A673 (cell line): ENCODE results near the gene MYLK2. TPM values are rescaled to one million over a fixed set of nuclear protein-coding genes. Genes with fewer than 3 reads are reported as not detected.

ENCODE experiments used
- BruUV-seq: library from RNA; stranded (reverse); fragments of 400-500 nt; replicated peaks from 2 replicates; lab custom pipeline; 2021; lab: Mats Ljungman, UMichigan
- CTCF ChIA-PET: fragments of 300-600 bp; sonication (Branson Sonifier 250); formaldehyde crosslinking; loops from one replicate; lab custom pipeline; 2022; ENCODE audit warnings: antibody characterized with exemption; lab: Charles Lee
- POLR2A ChIA-PET: fragments of 300-600 bp; sonication (Branson Sonifier 250); formaldehyde crosslinking; loops from one replicate; lab custom pipeline; 2022; ENCODE audit warnings: antibody characterized with exemption; ENCODE audit not compliant: low non-redundant PET; lab: Charles Lee
- DNase-seq: peaks from one replicate; pipeline ENCODE4 v3.0.0-alpha.2; 2015; ENCODE audit warnings: low spot score
- H3K27ac ChIP-seq: fragments of 200-600 bp; sonication (generic); 2 replicates; pipeline ENCODE4 v1.5.1; 2016; ENCODE audit warnings: mixed run types, low read depth, mild to moderate bottlenecking, mixed read lengths, antibody characterized with exemption, low read length; ENCODE audit not compliant: poor library complexity, severe bottlenecking
- H3K27me3 ChIP-seq: fragments of 200-600 bp; sonication (generic); replicated peaks from 2 replicates; pipeline ENCODE4 v1.6.1; 2017; ENCODE audit warnings: mixed run types, low read depth, mild to moderate bottlenecking, mixed read lengths, antibody characterized with exemption, low read length; ENCODE audit not compliant: insufficient read depth, poor library complexity
- H3K36me3 ChIP-seq: fragments of 200-600 bp; sonication (generic); 2 replicates; pipeline ENCODE4 v1.6.1; 2016; ENCODE audit warnings: mixed run types, mild to moderate bottlenecking, mixed read lengths, antibody characterized with exemption, low read length; ENCODE audit not compliant: insufficient read depth, poor library complexity, severe bottlenecking
- H3K4me1 ChIP-seq: fragments of 200-600 bp; sonication (generic); 2 replicates; pipeline ENCODE4 v1.6.1; 2017; ENCODE audit warnings: mixed run types, mild to moderate bottlenecking, mixed read lengths, antibody characterized with exemption, low read length; ENCODE audit not compliant: insufficient read depth, poor library complexity, severe bottlenecking
- H3K4me3 ChIP-seq: fragments of 200-600 bp; sonication (generic); 2 replicates; pipeline ENCODE4 v1.5.1; 2016; ENCODE audit warnings: low read depth, mixed run types, mild to moderate bottlenecking, mixed read lengths, low read length; ENCODE audit not compliant: poor library complexity, severe bottlenecking
- H3K9me3 ChIP-seq: fragments of 200-600 bp; sonication (generic); 2 replicates; pipeline ENCODE4 v1.6.1; 2016; ENCODE audit warnings: mixed run types, low read depth, mild to moderate bottlenecking, mixed read lengths, antibody characterized with exemption, low read length; ENCODE audit not compliant: poor library complexity, severe bottlenecking
- EZH2 ChIP-seq: fragments of 200-600 bp; sonication (generic); IDR thresholded peaks from 2 replicates; pipeline ENCODE4 v1.6.1; 2017; ENCODE audit warnings: borderline replicate concordance, low read depth, mild to moderate bottlenecking, mixed read lengths, antibody characterized with exemption, low read length; ENCODE audit not compliant: poor library complexity, severe bottlenecking
- intact Hi-C: fragments of 100-400 bp; cut with micrococcal nuclease; formaldehyde crosslinking; loops from one replicate; pipeline ENCODE4 v1.10.0; 2022; ENCODE audit not compliant: unreplicated experiment
- total RNA-seq: library from RNA; stranded (reverse); gene quantifications from 2 replicates; pipeline ENCODE4 v1.2.3, GENCODE V29; 2021
- TF ChIP-seq, protein P1 (sequence below): fragments of 300-800, 200-600 bp; sonication (generic); conservative IDR thresholded peaks from 2 replicates; pipeline ENCODE4 v1.5.1; 2017; ENCODE audit warnings: low read depth, mild to moderate bottlenecking, antibody characterized with exemption, low read length, moderate library complexity, mixed read lengths

Gene MYLK2
- total RNA-seq, 1 experiment from 2014 or later: 1.3 TPM

DNA sequence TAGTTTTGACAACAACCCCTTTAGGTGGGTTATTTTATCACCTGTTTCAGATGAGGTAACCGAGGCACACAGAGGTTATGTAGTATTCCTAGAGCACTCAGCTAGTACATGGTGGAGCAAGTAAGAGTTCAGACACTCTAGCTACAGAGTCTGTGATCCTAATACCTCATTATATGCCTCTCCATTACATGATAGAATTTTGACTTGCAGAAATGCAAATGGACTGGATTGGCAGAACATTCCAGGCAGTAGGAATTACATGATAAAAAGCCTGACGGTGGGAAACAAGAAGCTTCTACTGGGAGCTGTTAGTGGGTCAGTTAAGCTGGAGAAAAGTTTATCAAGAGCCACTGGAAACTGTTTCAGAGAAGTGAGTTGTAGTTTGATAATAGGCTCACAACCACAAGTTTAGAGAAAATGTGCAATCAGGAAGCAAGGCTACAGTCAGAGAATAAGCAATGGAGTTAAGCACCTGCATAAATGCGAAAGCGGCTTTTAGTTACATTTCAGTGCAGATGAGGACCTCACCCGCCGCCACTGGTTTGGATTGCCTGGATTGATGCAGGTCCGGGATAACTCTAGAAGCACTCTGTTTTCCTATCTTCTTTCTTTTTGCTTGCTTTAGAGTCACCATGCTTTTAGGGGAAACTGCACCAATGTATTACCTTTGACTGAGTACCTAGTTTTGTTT, 34.7 kb upstream of the MYLK2 start:
- intact Hi-C loops: no loop called here
- H3K4me1 ChIP-seq: no peaks in the 10 kb centered on the region
- H3K36me3 ChIP-seq: peaks cover 96% of the 10 kb centered on the region
- H3K27ac ChIP-seq: no peak overlapping the region
- no TSS peak for BruUV-seq
- TF ChIP-seq, protein P1, sequence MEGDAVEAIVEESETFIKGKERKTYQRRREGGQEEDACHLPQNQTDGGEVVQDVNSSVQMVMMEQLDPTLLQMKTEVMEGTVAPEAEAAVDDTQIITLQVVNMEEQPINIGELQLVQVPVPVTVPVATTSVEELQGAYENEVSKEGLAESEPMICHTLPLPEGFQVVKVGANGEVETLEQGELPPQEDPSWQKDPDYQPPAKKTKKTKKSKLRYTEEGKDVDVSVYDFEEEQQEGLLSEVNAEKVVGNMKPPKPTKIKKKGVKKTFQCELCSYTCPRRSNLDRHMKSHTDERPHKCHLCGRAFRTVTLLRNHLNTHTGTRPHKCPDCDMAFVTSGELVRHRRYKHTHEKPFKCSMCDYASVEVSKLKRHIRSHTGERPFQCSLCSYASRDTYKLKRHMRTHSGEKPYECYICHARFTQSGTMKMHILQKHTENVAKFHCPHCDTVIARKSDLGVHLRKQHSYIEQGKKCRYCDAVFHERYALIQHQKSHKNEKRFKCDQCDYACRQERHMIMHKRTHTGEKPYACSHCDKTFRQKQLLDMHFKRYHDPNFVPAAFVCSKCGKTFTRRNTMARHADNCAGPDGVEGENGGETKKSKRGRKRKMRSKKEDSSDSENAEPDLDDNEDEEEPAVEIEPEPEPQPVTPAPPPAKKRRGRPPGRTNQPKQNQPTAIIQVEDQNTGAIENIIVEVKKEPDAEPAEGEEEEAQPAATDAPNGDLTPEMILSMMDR: no peak
- TF ChIP-seq EZH2: no peak
- no peaks in the 10 kb centered on the region for H3K27me3 ChIP-seq
- H3K4me3 ChIP-seq: no peak overlapping the region
- POLR2A ChIA-PET: interaction anchor here (0.6 kb wide), 1 partner anchor 601 kb away, joined by 4 read pairs; no protein-coding TSS in a partner anchor
- no peak for DNase-seq
- CTCF ChIA-PET: no interaction called here
- H3K9me3 ChIP-seq: no peaks in the 10 kb centered on the region

DNA sequence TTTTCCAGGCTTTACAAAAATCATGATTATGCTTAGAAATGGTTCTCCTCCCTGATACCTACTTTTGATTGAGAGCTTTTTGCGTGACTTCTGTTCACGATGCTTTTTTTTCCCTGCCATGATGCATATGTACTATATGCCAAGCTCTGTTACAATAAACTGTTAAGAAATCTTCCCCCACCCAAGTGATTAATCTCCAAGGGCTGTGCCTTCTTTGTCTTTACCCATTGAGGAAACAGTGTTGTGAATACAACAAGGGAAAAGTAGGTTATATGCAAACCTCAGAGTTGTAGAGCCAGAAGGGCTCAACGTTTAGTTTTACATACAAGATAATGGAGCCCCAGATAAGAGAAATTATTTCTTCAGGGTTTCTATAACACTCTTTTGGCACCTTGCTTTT, 34.1 kb upstream of the MYLK2 start:
- H3K36me3 ChIP-seq: peaks cover 96% of the 10 kb centered on the region
- intact Hi-C loops: no loop called here
- no TSS peak for BruUV-seq

DNA sequence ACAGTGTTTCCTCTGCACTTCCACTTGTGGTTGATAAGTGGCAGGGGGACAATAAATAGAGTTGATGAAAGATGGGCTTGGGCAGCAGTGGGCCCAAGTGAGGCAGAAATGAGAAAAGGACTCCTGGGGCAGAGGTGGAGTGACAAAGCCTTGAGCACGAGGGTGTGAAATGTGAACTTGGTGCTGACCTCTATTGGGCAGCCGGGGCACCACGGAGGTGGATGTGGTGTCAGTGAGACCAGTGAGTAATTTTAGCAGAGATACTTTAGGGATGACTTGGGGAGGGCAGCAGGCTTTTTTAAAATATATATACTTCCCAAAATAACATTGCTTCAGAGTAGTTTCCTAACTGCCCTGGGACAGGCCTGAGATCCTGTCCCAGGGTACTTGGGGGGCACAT, 30.6 kb upstream of the MYLK2 start:
- no TSS peak for BruUV-seq
- TF ChIP-seq, protein P1: no peak
- no peak for TF ChIP-seq EZH2
- H3K4me3 ChIP-seq: no peak overlapping the region
- H3K4me1 ChIP-seq: no peaks in the 10 kb centered on the region
- H3K36me3 ChIP-seq: peaks cover 94% of the 10 kb centered on the region
- intact Hi-C loops: no loop called here
- H3K27me3 ChIP-seq: no peaks in the 10 kb centered on the region
- ChIA-PET POLR2A (no interaction called here), CTCF (no interaction called here)
- H3K27ac ChIP-seq: no peak overlapping the region
- H3K9me3 ChIP-seq: no peaks in the 10 kb centered on the region
- DNase-seq: no peak

More for the DNA sequence above, 34.1 kb upstream of the MYLK2 start:
- CTCF ChIA-PET: interaction anchor here (0.6 kb wide), 1 partner anchor 18 kb away, joined by 3 read pairs; no protein-coding TSS in a partner anchor
- Histone ChIP-seq H3K4me3 (no peak overlapping the region), H3K27me3 (no peaks in the 10 kb centered on the region), H3K9me3 (no peaks in the 10 kb centered on the region), H3K4me1 (no peaks in the 10 kb centered on the region), H3K27ac (no peak overlapping the region)
- POLR2A ChIA-PET: interaction anchor here (0.6 kb wide), 1 partner anchor 600 kb away, joined by 4 read pairs; no protein-coding TSS in a partner anchor
- TF ChIP-seq EZH2: no peak
- TF ChIP-seq, protein P1: no peak
- DNase-seq: no peak
